NT2/D1 (cell line): ENCODE data around the gene MPPED1.

Experiments used
- SUZ12 ChIP-seq: IDR thresholded peaks from 2 replicates; pipeline ENCODE4 v1.6.1; 2011; ENCODE audit not compliant: insufficient read length, insufficient read depth; ENCODE audit errors: extremely low read depth
- YY1 ChIP-seq: IDR thresholded peaks from 2 replicates; pipeline ENCODE4 v1.6.1; 2011; ENCODE audit not compliant: insufficient read length, insufficient read depth
- ZNF274 ChIP-seq: IDR thresholded peaks from 2 replicates; pipeline ENCODE4 v1.6.1; 2011; ENCODE audit warnings: mild to moderate bottlenecking, low read depth, low read length

DNA sequence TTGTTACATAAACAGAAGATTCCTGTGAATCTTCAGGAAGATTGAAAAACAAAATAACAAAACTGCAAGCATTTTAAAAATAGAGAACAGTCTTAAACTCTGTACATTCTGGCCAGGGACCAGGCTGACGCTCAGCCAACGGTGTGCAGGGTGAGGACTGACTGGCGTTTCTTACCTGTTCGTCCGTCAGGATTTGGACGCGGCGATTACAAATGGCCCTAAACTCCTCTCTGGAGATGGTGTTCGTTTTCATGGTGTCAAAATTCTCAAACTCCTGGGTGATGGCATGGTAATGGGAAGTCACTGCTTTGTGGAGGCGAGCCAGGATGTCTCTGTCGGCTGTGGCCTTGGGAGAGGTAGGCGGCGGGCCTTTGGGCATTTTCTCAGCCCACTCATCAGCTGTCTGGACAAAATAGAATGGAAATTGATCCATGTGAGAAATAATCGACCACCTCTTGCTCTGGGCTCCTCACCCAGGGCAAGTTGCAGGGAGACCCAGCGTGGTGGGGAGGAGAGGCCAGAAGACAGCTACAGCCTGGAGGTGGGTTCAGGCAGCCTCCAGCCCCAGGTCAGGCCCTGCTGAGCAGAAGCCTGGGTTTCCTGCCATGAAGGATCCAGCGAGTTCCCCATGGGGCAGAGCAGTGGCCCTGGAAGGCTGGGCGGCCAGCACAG is 143.0 kb downstream of the MPPED1 start:
- TF ChIP-seq YY1, result no peak
- no peak for TF ChIP-seq ZNF274
- no peak for TF ChIP-seq SUZ12
